Adrenal gland (tissue), 5 donors: ENCODE results near the gene MRPS27.

Experiments
- CTCF ChIP-seq, 6 experiments: fragments of 450-650 bp in 4 of 6; fragments of 200-600 bp in 2 of 6; sonication (generic) in 1 of 6; IDR thresholded peaks; 1 replicate in 5 of 6; 2 replicates in 1 of 6; pipeline versions ENCODE4 v1.5.1 to v1.8.0; 2016 to 2021; ENCODE audit warnings: antibody characterized with exemption in 6 of 6, mild to moderate bottlenecking in 2 of 6, moderate library complexity in 1 of 6
- POLR2A ChIP-seq, 2 donors: fragments of 450-650 bp; IDR thresholded peaks; one replicate each; pipeline ENCODE4 v1.6.1; 2017; ENCODE audit warnings: antibody characterized with exemption in 2 of 2, mild to moderate bottlenecking in 2 of 2, moderate library complexity in 1 of 2
- donor health status: DM: no; HTN: no; CAD: no.

- TF ChIP-seq CTCF (IDR thresholded peaks at IDR 0.05) (no peak), POLR2A (IDR thresholded peaks at IDR 0.05) (no peak)
Measured at GRCh38 chr5:72265032-72265877, 54.8 kb downstream of the MRPS27 start.
